HepG2 (cell line): ENCODE results near the gene DDX31. TPM values are rescaled to one million over a fixed set of nuclear protein-coding genes. Genes with fewer than 3 reads are reported as not detected.

ENCODE experiments used
- ATAC-seq: fragments of 200-7000 bp; cut with Tn5 transposase; 3 replicates; pipeline ENCODE4 v1.9.1; 2020; ENCODE audit warnings: mild to moderate bottlenecking, moderate library complexity
- BruUV-seq: library from RNA; stranded (reverse); fragments of 400-500 nt; replicated peaks from 2 replicates; lab custom pipeline; 2021; lab: Mats Ljungman, UMichigan
- CTCF ChIA-PET: fragments of 300-600 bp; formaldehyde crosslinking; extraction: SDS; loops from one replicate; lab custom pipeline; 2021; ENCODE audit warnings: low total read pairs, inconsistent platforms, low intra/inter-chr PET ratio; lab: Yijun Ruan, JAX
- POLR2A ChIA-PET: fragments of 350-600 bp; sonication (Branson Sonifier 250); formaldehyde crosslinking; loops from one replicate; lab custom pipeline; 2020; ENCODE audit warnings: antibody characterized with exemption, inconsistent platforms; lab: Yijun Ruan, JAX
- DNase-seq: peaks from one replicate; pipeline ENCODE4 v3.0.0-alpha.2; 2015; ENCODE audit warnings: low spot score
- FAIRE-seq: peaks from 3 replicates; lab custom pipeline; 2011; peaks lifted over from hg19 to GRCh38; lab: Jason Lieb, UNC
- H2AFZ ChIP-seq: one replicate; pipeline ENCODE4 v1.6.1; 2011; ENCODE audit warnings: low read length, inconsistent platforms
- H3K27ac ChIP-seq: fragments of 300-600 bp; 3 replicates; pipeline ENCODE4 v1.8.0; 2011; ENCODE audit warnings: mixed run types, mild to moderate bottlenecking, mixed read lengths, low read length, inconsistent platforms; ENCODE audit not compliant: insufficient read depth; ENCODE audit errors: extremely low read length
- H3K27me3 ChIP-seq, 2 experiments: fragments of 200-600 bp in 1 of 2; 2 replicates in 1 of 2; 3 replicates in 1 of 2; pipeline versions ENCODE4 v1.6.0 to v1.8.0; 2011; ENCODE audit warnings: low read length in 2 of 2, mild to moderate bottlenecking in 2 of 2, moderate library complexity in 2 of 2, inconsistent platforms in 1 of 2; ENCODE audit not compliant: insufficient read depth in 2 of 2, control insufficient read depth in 1 of 2
- H3K36me3 ChIP-seq, 2 experiments: fragments of 200-600 bp in 1 of 2; replicated peaks in 1 of 2; 2 replicates in 1 of 2; 3 replicates in 1 of 2; pipeline versions ENCODE4 v1.5.1 to v1.8.0; 2011; ENCODE audit warnings: low read length in 2 of 2, inconsistent platforms in 1 of 2; ENCODE audit not compliant: insufficient read depth in 2 of 2, control insufficient read depth in 1 of 2
- H3K4me1 ChIP-seq: 2 replicates; pipeline ENCODE4 v1.5.1; 2012; ENCODE audit warnings: low read length, inconsistent platforms; ENCODE audit not compliant: insufficient read depth
- H3K4me2 ChIP-seq: 2 replicates; pipeline ENCODE4 v1.6.0; 2011; ENCODE audit warnings: low read depth, low read length, inconsistent platforms
- H3K4me3 ChIP-seq, 3 experiments: fragments of 200-600 bp in 1 of 3; sonication (generic), shearing (Covaris generic) in 1 of 3; replicated peaks in 1 of 3; 2 replicates each; pipeline ENCODE4 v1.5.1; 2011 to 2016; ENCODE audit warnings: low read length in 3 of 3, inconsistent platforms in 2 of 3, low read depth in 2 of 3, mild to moderate bottlenecking in 2 of 3, control low read depth in 1 of 3, mixed read lengths in 1 of 3; ENCODE audit not compliant: insufficient read depth in 1 of 3
- H3K79me2 ChIP-seq: one replicate; pipeline ENCODE4 v1.6.1; 2011; ENCODE audit warnings: low read length, inconsistent platforms; ENCODE audit not compliant: insufficient read depth
- H3K9ac ChIP-seq: 2 replicates; pipeline ENCODE4 v1.6.0; 2011; ENCODE audit warnings: mild to moderate bottlenecking, low read depth, low read length, inconsistent platforms; ENCODE audit not compliant: insufficient read depth
- H3K9me3 ChIP-seq: 2 replicates; pipeline ENCODE4 v1.5.1; 2012; ENCODE audit warnings: mild to moderate bottlenecking, low read length
- H4K20me1 ChIP-seq: 2 replicates; pipeline ENCODE4 v1.6.0; 2011; ENCODE audit warnings: inconsistent platforms, mild to moderate bottlenecking, low read length, moderate library complexity; ENCODE audit not compliant: insufficient read depth
- CAMTA2 ChIP-seq: sonication (generic); formaldehyde crosslinking; IDR thresholded peaks from 2 replicates; pipeline ENCODE4 v1.4.0; 2020; ENCODE audit warnings: mild to moderate bottlenecking, missing genetic modification reagents, borderline replicate concordance
- CHD2 ChIP-seq: IDR thresholded peaks from 2 replicates; pipeline ENCODE4 v1.6.1; 2011; ENCODE audit warnings: low read depth, low read length, improper control_type of control experiment
- DDIT3 ChIP-seq: sonication (generic); formaldehyde crosslinking; IDR thresholded peaks from 2 replicates; pipeline ENCODE4 v1.4.0; 2020; ENCODE audit warnings: mild to moderate bottlenecking, missing genetic modification reagents
- GABPB1 ChIP-seq: IDR thresholded peaks from 2 replicates; pipeline ENCODE4 v1.6.1; 2016; ENCODE audit warnings: mild to moderate bottlenecking, missing genetic modification reagents, moderate library complexity, missing compliant biosample characterization
- JUN ChIP-seq: sonication (generic); formaldehyde crosslinking; IDR thresholded peaks from 2 replicates; pipeline ENCODE4 v1.4.0; 2020; ENCODE audit warnings: mild to moderate bottlenecking, missing genetic modification reagents
- MXI1 ChIP-seq: IDR thresholded peaks from 3 replicates; pipeline ENCODE4 v1.6.1; 2012; ENCODE audit warnings: low read depth, low read length, inconsistent platforms, borderline replicate concordance
- SETDB1 ChIP-seq: sonication (generic); formaldehyde crosslinking; IDR thresholded peaks from 2 replicates; pipeline ENCODE4 v1.5.1; 2020; ENCODE audit warnings: missing genetic modification reagents, mild to moderate bottlenecking, borderline replicate concordance
- SRSF9 ChIP-seq: fragments of 200-400 bp; formaldehyde crosslinking; IDR thresholded peaks from 2 replicates; pipeline ENCODE4 v1.6.1; 2018; ENCODE audit warnings: borderline replicate concordance, mild to moderate bottlenecking, low read depth, low read length; ENCODE audit not compliant: insufficient read depth, poor library complexity, severe bottlenecking
- ZC3H4 ChIP-seq: sonication (generic); formaldehyde crosslinking; IDR thresholded peaks from 2 replicates; pipeline ENCODE4 v1.4.0; 2020; ENCODE audit warnings: missing genetic modification reagents, borderline replicate concordance
- ZNF296 ChIP-seq: sonication (generic); formaldehyde crosslinking; conservative IDR thresholded peaks from 2 replicates; pipeline ENCODE4 v1.5.0; 2020; ENCODE audit warnings: mild to moderate bottlenecking, missing genetic modification reagents
- ZNF589 ChIP-seq: sonication (generic); formaldehyde crosslinking; conservative IDR thresholded peaks from 2 replicates; pipeline ENCODE4 v1.8.0; 2022; ENCODE audit warnings: mild to moderate bottlenecking, moderate library complexity, missing genetic modification reagents
- ZNF678 ChIP-seq: sonication (generic); formaldehyde crosslinking; IDR thresholded peaks from 2 replicates; pipeline ENCODE4 v1.4.0; 2020; ENCODE audit warnings: mild to moderate bottlenecking, missing genetic modification reagents
- ZNF83 ChIP-seq: sonication (generic); formaldehyde crosslinking; IDR thresholded peaks from 2 replicates; pipeline ENCODE4 v1.4.0; 2020; ENCODE audit warnings: missing genetic modification reagents, mild to moderate bottlenecking, borderline replicate concordance
- ZSCAN12 ChIP-seq: sonication (generic); formaldehyde crosslinking; IDR thresholded peaks from 2 replicates; pipeline ENCODE4 v1.9.0; 2021; ENCODE audit warnings: mild to moderate bottlenecking, missing genetic modification reagents
- WGBS: methylation state at CpG from one replicate; pipeline ENCODE4 v1.1.6; 2017; ENCODE audit warnings: low lambda C conversion rate; 5-methylcytosine and 5-hydroxymethylcytosine counted together
- in situ Hi-C: cut with HindIII; loops from 2 replicates; pipeline ENCODE4 v1.10.0; 2017; ENCODE audit warnings: low pct_unique_long_range_greater_than_20kb; ENCODE audit not compliant: extremely low pct_ligation_motif_present
- intact Hi-C: fragments of 100-400 bp; cut with micrococcal nuclease; formaldehyde crosslinking; loops from one replicate; pipeline ENCODE4 v1.10.0; 2022; ENCODE audit not compliant: unreplicated experiment
- polyA plus RNA-seq, 8 experiments: library from polyadenylated mRNA; depleted of rRNA in 3 of 8; stranded (reverse) in 7 of 8; unstranded in 1 of 8; fragments of >200 nt; fragmentation: Illumina TruSeq in 4 of 8; extraction: Trizol in 4 of 8; gene quantifications; 2 replicates each; pipeline versions ENCODE4 v1.2.1 to v1.2.3, GENCODE V29; 2011 to 2016; ENCODE audit warnings: low read depth in 4 of 8, missing spikeins in 1 of 8, mixed read lengths in 1 of 8; ENCODE audit not compliant: insufficient read depth in 1 of 8
- total RNA-seq, 5 experiments: library from RNA; depleted of rRNA; stranded (reverse); fragments of >200 nt; fragmentation: Illumina TruSeq; extraction: Trizol; gene quantifications; 2 replicates each; pipeline ENCODE4 v1.2.3, GENCODE V29; 2016; ENCODE audit warnings: low read depth in 1 of 5
- TF ChIP-seq, protein P1 (sequence below): sonication (generic); formaldehyde crosslinking; IDR thresholded peaks from 2 replicates; pipeline ENCODE4 v1.5.0; 2020; ENCODE audit warnings: missing genetic modification reagents
- TF ChIP-seq, protein P2 (sequence below): sonication (generic); formaldehyde crosslinking; conservative IDR thresholded peaks from 2 replicates; pipeline ENCODE4 v1.4.0; 2020; ENCODE audit warnings: missing genetic modification reagents
- TF ChIP-seq, protein P3 (sequence below): sonication (generic); formaldehyde crosslinking; IDR thresholded peaks from 2 replicates; pipeline ENCODE4 v1.5.0; 2020; ENCODE audit warnings: mild to moderate bottlenecking, missing genetic modification reagents, moderate library complexity
- TF ChIP-seq, protein P4 (sequence below): sonication (generic); formaldehyde crosslinking; IDR thresholded peaks from 2 replicates; pipeline ENCODE4 v1.4.0; 2020; ENCODE audit warnings: missing genetic modification reagents, borderline replicate concordance

DDX31 gene
- total and polyA plus RNA-seq, 2 of the 13 experiments (the other 11 are each of a cell fraction or from before 2014, with no cell fraction given): 11.4 to 16.3 TPM

GRCh38 chr9:132591751-132592314 is 78.0 kb downstream of the DDX31 start (continued):
- TF ChIP-seq GABPB1 (CRISPR knock-in tag): no peak
- TF ChIP-seq ZNF678 (CRISPR knock-in tag): no peak
- no peak for TF ChIP-seq SRSF9
- TF ChIP-seq ZNF589: no peak
- no peak for TF ChIP-seq ZC3H4 (CRISPR knock-in tag)
- TF ChIP-seq CAMTA2 (CRISPR knock-in tag): no peak

GRCh38 chr9:132591244-132591643 is 78.5 kb downstream of the DDX31 start:
- in situ Hi-C loops (no loop called here), intact Hi-C loops (no loop called here)
- BruUV-seq: no TSS peak
- no peaks in the 10 kb centered on the region for H3K79me2 ChIP-seq
- FAIRE-seq (no peak), DNase-seq (no peak), ATAC-seq (no peak)
- WGBS: 85% methylated on average over 5 of the region's 6 CpGs
- no peaks in the 10 kb centered on the region for H3K9me3 ChIP-seq
- H3K4me3 ChIP-seq: no peak overlapping the region
- H3K27me3 ChIP-seq: peaks cover 3 to 41% of the 10 kb centered on the region in 2 experiments; a peak in 4 of 5 replicates
- POLR2A ChIA-PET: no interaction called here
- no peak overlapping the region for H2AFZ ChIP-seq
- no peak overlapping the region for H3K4me2 ChIP-seq
- CTCF ChIA-PET: no interaction called here
- no peaks in the 10 kb centered on the region for H3K4me1 ChIP-seq
- no peaks in the 10 kb centered on the region for H4K20me1 ChIP-seq
- peaks cover 2 to 14% of the 10 kb centered on the region in 2 experiments; a peak in 3 of 5 replicates for H3K36me3 ChIP-seq
- no peak overlapping the region for H3K9ac ChIP-seq
- H3K27ac ChIP-seq: no peak overlapping the region
- TF ChIP-seq, protein P1, sequence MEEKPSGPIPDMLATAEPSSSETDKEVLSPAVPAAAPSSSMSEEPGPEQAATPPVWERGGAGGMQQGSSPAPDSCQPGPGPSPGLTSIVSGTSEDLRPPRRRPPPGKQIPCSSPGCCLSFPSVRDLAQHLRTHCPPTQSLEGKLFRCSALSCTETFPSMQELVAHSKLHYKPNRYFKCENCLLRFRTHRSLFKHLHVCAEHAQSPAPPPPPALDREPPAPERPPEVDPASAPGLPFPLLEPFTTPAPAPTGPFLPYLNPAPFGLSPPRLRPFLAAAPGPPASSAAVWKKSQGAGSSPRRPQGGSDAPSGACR (CRISPR knock-in tag): no peak
- TF ChIP-seq ZNF83 (CRISPR knock-in tag) (no peak), DDIT3 (no peak), MXI1 (no peak), ZSCAN12 (no peak), CHD2 (no peak), SETDB1 (CRISPR knock-in tag) (no peak), JUN (CRISPR knock-in tag) (no peak), ZNF296 (CRISPR knock-in tag) (no peak)
- TF ChIP-seq, protein P2, sequence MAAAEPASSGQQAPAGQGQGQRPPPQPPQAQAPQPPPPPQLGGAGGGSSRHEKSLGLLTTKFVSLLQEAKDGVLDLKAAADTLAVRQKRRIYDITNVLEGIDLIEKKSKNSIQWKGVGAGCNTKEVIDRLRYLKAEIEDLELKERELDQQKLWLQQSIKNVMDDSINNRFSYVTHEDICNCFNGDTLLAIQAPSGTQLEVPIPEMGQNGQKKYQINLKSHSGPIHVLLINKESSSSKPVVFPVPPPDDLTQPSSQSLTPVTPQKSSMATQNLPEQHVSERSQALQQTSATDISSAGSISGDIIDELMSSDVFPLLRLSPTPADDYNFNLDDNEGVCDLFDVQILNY: no peak
- TF ChIP-seq, protein P3, sequence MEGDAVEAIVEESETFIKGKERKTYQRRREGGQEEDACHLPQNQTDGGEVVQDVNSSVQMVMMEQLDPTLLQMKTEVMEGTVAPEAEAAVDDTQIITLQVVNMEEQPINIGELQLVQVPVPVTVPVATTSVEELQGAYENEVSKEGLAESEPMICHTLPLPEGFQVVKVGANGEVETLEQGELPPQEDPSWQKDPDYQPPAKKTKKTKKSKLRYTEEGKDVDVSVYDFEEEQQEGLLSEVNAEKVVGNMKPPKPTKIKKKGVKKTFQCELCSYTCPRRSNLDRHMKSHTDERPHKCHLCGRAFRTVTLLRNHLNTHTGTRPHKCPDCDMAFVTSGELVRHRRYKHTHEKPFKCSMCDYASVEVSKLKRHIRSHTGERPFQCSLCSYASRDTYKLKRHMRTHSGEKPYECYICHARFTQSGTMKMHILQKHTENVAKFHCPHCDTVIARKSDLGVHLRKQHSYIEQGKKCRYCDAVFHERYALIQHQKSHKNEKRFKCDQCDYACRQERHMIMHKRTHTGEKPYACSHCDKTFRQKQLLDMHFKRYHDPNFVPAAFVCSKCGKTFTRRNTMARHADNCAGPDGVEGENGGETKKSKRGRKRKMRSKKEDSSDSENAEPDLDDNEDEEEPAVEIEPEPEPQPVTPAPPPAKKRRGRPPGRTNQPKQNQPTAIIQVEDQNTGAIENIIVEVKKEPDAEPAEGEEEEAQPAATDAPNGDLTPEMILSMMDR: no peak
- TF ChIP-seq, protein P4, sequence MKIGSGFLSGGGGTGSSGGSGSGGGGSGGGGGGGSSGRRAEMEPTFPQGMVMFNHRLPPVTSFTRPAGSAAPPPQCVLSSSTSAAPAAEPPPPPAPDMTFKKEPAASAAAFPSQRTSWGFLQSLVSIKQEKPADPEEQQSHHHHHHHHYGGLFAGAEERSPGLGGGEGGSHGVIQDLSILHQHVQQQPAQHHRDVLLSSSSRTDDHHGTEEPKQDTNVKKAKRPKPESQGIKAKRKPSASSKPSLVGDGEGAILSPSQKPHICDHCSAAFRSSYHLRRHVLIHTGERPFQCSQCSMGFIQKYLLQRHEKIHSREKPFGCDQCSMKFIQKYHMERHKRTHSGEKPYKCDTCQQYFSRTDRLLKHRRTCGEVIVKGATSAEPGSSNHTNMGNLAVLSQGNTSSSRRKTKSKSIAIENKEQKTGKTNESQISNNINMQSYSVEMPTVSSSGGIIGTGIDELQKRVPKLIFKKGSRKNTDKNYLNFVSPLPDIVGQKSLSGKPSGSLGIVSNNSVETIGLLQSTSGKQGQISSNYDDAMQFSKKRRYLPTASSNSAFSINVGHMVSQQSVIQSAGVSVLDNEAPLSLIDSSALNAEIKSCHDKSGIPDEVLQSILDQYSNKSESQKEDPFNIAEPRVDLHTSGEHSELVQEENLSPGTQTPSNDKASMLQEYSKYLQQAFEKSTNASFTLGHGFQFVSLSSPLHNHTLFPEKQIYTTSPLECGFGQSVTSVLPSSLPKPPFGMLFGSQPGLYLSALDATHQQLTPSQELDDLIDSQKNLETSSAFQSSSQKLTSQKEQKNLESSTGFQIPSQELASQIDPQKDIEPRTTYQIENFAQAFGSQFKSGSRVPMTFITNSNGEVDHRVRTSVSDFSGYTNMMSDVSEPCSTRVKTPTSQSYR (CRISPR knock-in tag): no peak
